Fibroblast of lung (primary cell): ENCODE measurements around the gene PTPN14.

ENCODE experiments used
- CTCF ChIP-seq, 2 donors: IDR thresholded peaks in 1 of 2; conservative IDR thresholded peaks in 1 of 2; 1 replicate in 1 of 2; 2 replicates in 1 of 2; pipeline ENCODE4 v1.5.1; 2011 to 2012; ENCODE audit warnings: low read length in 2 of 2, control low read depth in 1 of 2, inconsistent platforms in 1 of 2, low read depth in 1 of 2, mild to moderate bottlenecking in 1 of 2
- EZH2 ChIP-seq: IDR thresholded peaks from 2 replicates; pipeline ENCODE4 v1.5.1; 2012; ENCODE audit warnings: low read length, control low read depth, mild to moderate bottlenecking; ENCODE audit errors: missing control alignments

GRCh38 chr1:214310777-214311690 lies 240.4 kb downstream of the PTPN14 start:
- TF ChIP-seq CTCF (conservative IDR thresholded peaks at IDR 0.05 in 1 of 2, IDR thresholded peaks at IDR 0.05 in 1 of 2; ENCODE audit: low read depth in 1 of 2, low read length in 2 of 2) (no peak), EZH2 (no peak)
